ENCODE results near the gene ZDHHC19. TPM values are rescaled to one million over a fixed set of nuclear protein-coding genes. Genes with fewer than 3 reads are reported as not detected.
"Not testable (repeated sequence)": the region's sequence is repeated elsewhere in the genome, so short reads cannot be mapped to it uniquely, and the experiment has no call there.

Gene ZDHHC19
- total and polyA plus RNA-seq, 2 experiments from 2014 or later = 0.26 to 1.4 TPM

DNA sequence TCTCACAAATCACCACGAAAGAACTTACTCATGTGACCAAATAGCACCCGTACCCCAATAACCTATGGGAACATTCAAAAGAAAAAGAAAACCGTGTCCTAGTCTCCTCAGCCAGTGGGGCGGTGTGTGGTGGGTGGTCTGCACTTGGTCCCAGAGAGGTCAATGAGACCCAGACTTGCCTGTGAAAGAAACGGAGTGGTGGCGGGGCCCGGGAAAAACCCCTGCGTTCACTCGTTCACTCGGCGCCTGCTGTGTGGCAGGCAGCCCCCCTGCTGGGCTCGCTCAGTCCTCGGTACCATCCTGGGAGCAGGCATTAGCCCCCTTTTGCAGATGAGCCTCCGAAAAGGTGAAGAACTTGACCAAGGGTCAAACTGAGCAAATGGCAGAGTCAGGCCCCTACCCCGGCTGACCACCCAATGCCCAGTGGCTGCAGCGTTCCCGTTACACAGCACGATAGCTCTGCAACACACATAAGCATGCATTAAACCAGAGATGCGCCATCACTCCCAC lies 36.0 kb downstream of the ZDHHC19 start:
- no peak for DNase-seq (ENCODE audit: low read depth in 1 of 2, low spot score in 1 of 2)
- Histone ChIP-seq H3K4me1 (ENCODE audit: low read depth) (peaks cover 4% of the 10 kb centered on the region), H3K27ac (no peak overlapping the region), H3K36me3 (no peaks in the 10 kb centered on the region), H3K27me3 (no peaks in the 10 kb centered on the region), H3K9me3 (ENCODE audit: low read depth) (no peaks in the 10 kb centered on the region), H3K4me3 (no peak overlapping the region)
- TF ChIP-seq, protein P1, sequence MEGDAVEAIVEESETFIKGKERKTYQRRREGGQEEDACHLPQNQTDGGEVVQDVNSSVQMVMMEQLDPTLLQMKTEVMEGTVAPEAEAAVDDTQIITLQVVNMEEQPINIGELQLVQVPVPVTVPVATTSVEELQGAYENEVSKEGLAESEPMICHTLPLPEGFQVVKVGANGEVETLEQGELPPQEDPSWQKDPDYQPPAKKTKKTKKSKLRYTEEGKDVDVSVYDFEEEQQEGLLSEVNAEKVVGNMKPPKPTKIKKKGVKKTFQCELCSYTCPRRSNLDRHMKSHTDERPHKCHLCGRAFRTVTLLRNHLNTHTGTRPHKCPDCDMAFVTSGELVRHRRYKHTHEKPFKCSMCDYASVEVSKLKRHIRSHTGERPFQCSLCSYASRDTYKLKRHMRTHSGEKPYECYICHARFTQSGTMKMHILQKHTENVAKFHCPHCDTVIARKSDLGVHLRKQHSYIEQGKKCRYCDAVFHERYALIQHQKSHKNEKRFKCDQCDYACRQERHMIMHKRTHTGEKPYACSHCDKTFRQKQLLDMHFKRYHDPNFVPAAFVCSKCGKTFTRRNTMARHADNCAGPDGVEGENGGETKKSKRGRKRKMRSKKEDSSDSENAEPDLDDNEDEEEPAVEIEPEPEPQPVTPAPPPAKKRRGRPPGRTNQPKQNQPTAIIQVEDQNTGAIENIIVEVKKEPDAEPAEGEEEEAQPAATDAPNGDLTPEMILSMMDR (IDR thresholded peaks at IDR 0.05; ENCODE audit: low read depth, low read length) = no peak

DNA sequence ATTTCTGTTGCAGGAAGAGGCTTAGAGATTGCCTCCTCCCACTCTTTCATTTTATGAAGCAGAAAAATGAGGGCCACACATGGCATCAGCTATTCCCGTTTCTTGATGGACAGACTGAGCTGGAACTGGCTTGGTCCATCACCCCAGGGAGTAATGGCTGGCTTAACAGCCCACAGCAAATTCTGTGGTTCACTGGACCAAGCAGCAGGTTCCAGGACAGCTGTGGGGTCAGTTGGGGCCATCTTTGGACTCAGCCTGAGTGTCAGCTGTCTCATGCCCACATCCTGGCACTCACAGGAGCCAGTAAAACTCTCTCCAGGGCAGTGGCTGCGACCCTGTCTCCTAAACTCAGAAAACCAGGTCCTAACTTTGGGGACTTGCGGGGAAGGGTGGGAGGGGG lies 36.5 kb downstream of the ZDHHC19 start:
- no peak for DNase-seq (ENCODE audit: low read depth in 1 of 2, low spot score in 1 of 2)
- TF ChIP-seq, protein P1 (IDR thresholded peaks at IDR 0.05; ENCODE audit: low read depth, low read length) = no peak
- no peaks in the 10 kb centered on the region for H3K36me3 ChIP-seq
- H3K4me1 ChIP-seq (ENCODE audit: low read depth) = peaks cover 4% of the 10 kb centered on the region
- H3K4me3 ChIP-seq = no peak overlapping the region
- H3K9me3 ChIP-seq (ENCODE audit: low read depth) = no peaks in the 10 kb centered on the region
- no peak overlapping the region for H3K27ac ChIP-seq
- H3K27me3 ChIP-seq = no peaks in the 10 kb centered on the region

DNA sequence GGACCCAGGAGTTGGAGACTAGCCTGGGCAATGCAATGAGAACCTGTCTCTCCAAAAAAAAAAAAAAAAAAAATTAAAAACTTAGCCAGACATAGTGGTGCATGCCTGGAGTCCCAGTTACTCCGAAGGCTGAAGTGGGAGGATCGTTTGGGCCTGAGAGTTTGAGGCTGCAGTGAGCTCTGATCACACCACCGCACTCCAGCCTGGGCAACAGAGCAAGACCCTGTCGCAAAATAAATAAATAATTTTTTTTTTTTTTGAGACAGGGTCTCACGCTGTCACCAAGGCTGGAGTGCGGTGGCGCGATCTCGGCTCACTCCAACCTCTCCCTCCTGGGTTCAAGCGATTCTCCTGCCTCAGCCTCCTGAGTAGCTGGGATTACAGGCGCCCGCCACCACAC lies 40.9 kb downstream of the ZDHHC19 start:
- not testable (repeated sequence) for H3K36me3 ChIP-seq; DNase-seq (ENCODE audit: low read depth in 1 of 2, low spot score in 1 of 2); H3K27me3 ChIP-seq; H3K4me3 ChIP-seq; H3K9me3 ChIP-seq (ENCODE audit: low read depth); H3K27ac ChIP-seq; H3K4me1 ChIP-seq (ENCODE audit: low read depth)

DNA sequence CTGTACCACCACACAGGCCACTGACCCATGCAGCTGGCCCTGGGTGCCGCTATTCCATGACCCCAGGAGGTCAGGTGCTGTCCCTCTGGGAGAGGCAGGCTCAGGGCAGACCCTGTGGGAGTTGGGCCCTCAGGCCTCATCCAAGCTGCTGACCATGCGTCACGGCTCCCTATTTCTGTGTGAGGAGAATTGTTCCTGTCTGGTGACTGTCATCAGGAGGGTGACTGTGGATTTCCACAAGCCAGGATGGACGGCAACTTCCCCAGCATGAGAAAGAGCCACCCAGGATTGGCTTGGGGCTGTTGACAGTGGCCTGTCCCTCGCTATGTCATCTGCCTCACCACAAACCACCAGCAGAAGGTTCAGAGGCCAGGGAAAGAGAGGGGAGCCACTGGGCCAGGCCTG lies 41.4 kb downstream of the ZDHHC19 start:
- no peaks in the 10 kb centered on the region for H3K9me3 ChIP-seq (ENCODE audit: low read depth)
- H3K4me1 ChIP-seq (ENCODE audit: low read depth) = no peaks in the 10 kb centered on the region
- H3K27me3 ChIP-seq = no peaks in the 10 kb centered on the region
- no peak overlapping the region for H3K4me3 ChIP-seq
- TF ChIP-seq, protein P1 (IDR thresholded peaks at IDR 0.05; ENCODE audit: low read depth, low read length) = no peak
- no peak for DNase-seq (ENCODE audit: low read depth in 1 of 2, low spot score in 1 of 2)
- H3K27ac ChIP-seq = no peak overlapping the region
- no peaks in the 10 kb centered on the region for H3K36me3 ChIP-seq

DNA sequence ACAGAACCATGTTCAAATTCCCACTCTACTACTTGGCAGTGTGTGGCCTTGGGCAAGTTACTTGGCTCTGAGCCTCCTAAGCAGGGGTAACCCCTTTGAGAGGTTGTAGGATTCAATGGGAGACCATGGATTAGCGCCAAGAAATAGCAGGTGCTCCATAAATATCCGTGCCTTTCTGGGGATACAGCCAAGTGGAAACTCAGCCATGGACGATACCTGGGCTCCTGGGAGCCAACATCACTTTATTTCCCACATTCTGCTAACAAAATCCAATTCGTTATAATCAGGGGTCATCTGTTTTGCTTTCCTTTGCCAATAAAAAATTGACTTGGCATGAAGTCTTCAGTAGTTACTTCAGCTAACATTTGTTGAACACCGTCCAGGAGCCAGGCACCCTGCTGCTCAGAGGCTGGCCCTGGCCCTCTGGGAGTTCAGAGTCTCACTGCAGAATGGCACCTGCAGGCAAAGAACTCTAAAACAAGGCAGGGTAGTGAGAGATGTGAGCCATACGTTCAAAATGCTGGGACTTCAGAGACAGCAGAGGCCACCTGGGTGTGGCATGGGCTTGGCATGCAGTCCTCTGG lies 42.3 kb downstream of the ZDHHC19 start:
- H3K36me3 ChIP-seq = no peaks in the 10 kb centered on the region

DNA sequence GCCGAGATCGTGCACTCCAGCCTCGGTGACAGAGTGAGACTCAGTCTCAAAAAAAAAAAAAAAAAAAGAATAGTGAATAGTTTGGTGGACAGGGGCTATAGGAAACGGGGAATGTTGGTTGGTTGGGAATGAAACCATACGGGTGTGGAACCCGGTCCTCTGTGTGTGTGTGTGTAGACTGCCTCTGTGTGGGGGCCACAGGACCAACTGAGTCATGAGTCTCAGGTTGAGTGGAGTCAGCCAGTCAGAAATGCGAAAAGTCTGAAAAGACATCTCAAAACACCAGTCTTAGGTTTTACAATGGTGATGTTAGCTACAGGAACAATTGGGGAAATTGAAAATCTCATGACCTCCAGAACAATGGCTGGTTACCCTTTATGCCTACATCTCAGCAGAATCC lies 44.5 kb downstream of the ZDHHC19 start:
- TF ChIP-seq, protein P1 (IDR thresholded peaks at IDR 0.05; ENCODE audit: low read depth, low read length) = no peak
- Histone ChIP-seq H3K4me3 (no peak overlapping the region), H3K9me3 (ENCODE audit: low read depth) (no peaks in the 10 kb centered on the region), H3K27ac (no peak overlapping the region), H3K4me1 (ENCODE audit: low read depth) (peaks cover 11% of the 10 kb centered on the region), H3K36me3 (no peaks in the 10 kb centered on the region), H3K27me3 (no peaks in the 10 kb centered on the region)
- DNase-seq (ENCODE audit: low read depth in 1 of 2, low spot score in 1 of 2) = no peak

More for the DNA sequence above, 42.3 kb downstream of the ZDHHC19 start:
- Histone ChIP-seq H3K9me3 (ENCODE audit: low read depth) (no peaks in the 10 kb centered on the region), H3K27me3 (no peaks in the 10 kb centered on the region), H3K4me3 (no peak overlapping the region), H3K27ac (no peak overlapping the region), H3K4me1 (ENCODE audit: low read depth) (peaks cover 7% of the 10 kb centered on the region)
- DNase-seq (ENCODE audit: low read depth in 1 of 2, low spot score in 1 of 2) = no peak
- TF ChIP-seq, protein P1 (IDR thresholded peaks at IDR 0.05; ENCODE audit: low read depth, low read length) = no peak
